H9 (cell line): ENCODE measurements around the gene NACC1. TPM values are rescaled to one million over a fixed set of nuclear protein-coding genes. Genes with fewer than 3 reads are reported as not detected.

Experiments
- DNase-seq: peaks from one replicate; pipeline ENCODE4 v3.0.0-alpha.2; 2017
- H2AFZ ChIP-seq: one replicate; pipeline ENCODE4 v1.6.1; 2013; ENCODE audit warnings: mild to moderate bottlenecking, low read length, control low read depth, moderate library complexity
- H2AK5ac ChIP-seq: 2 replicates; pipeline ENCODE4 v1.6.1; 2013; ENCODE audit warnings: low read length, control low read depth, mixed read lengths; ENCODE audit not compliant: insufficient read length
- H2BK120ac ChIP-seq: one replicate; pipeline ENCODE4 v1.6.1; 2013; ENCODE audit warnings: low read depth, mild to moderate bottlenecking, low read length, control low read depth, inconsistent platforms; ENCODE audit not compliant: poor library complexity, severe bottlenecking
- H2BK12ac ChIP-seq: 2 replicates; pipeline ENCODE4 v1.6.1; 2013; ENCODE audit warnings: low read length, control low read depth, mixed read lengths, low read depth; ENCODE audit not compliant: insufficient read length
- H2BK15ac ChIP-seq: 2 replicates; pipeline ENCODE4 v1.6.1; 2013; ENCODE audit warnings: low read depth, low read length, control low read depth
- H2BK20ac ChIP-seq: one replicate; pipeline ENCODE4 v1.6.1; 2013; ENCODE audit warnings: low read depth, mild to moderate bottlenecking, low read length, control low read depth, inconsistent platforms; ENCODE audit not compliant: poor library complexity, severe bottlenecking
- H2BK5ac ChIP-seq: 2 replicates; pipeline ENCODE4 v1.6.1; 2013; ENCODE audit warnings: low read length, control low read depth, mixed read lengths; ENCODE audit not compliant: insufficient read length
- H3K14ac ChIP-seq: 2 replicates; pipeline ENCODE4 v1.6.1; 2013; ENCODE audit warnings: low read length, control low read depth; ENCODE audit not compliant: insufficient read depth
- H3K18ac ChIP-seq: 2 replicates; pipeline ENCODE4 v1.6.1; 2013; ENCODE audit warnings: low read depth, mild to moderate bottlenecking, mixed read lengths, low read length, control low read depth; ENCODE audit not compliant: insufficient read length
- H3K23ac ChIP-seq: 2 replicates; pipeline ENCODE4 v1.6.1; 2013; ENCODE audit warnings: low read length, control low read depth, mixed read lengths, low read depth; ENCODE audit not compliant: insufficient read length
- H3K23me2 ChIP-seq: 2 replicates; pipeline ENCODE4 v1.6.1; 2013; ENCODE audit warnings: low read depth, mild to moderate bottlenecking, mixed read lengths, low read length, control low read depth; ENCODE audit not compliant: insufficient read length, poor library complexity, severe bottlenecking
- H3K27ac ChIP-seq: 2 replicates; pipeline ENCODE4 v1.5.1; 2013; ENCODE audit warnings: low read length, control low read depth, mixed read lengths, low read depth; ENCODE audit not compliant: insufficient read length
- H3K27me3 ChIP-seq: 2 replicates; pipeline ENCODE4 v1.6.1; 2013; ENCODE audit warnings: low read length, control low read depth, inconsistent platforms; ENCODE audit not compliant: insufficient read depth
- H3K4ac ChIP-seq: 2 replicates; pipeline ENCODE4 v1.6.1; 2013; ENCODE audit warnings: low read depth, mild to moderate bottlenecking, control low read depth, inconsistent platforms, low read length, moderate library complexity
- H3K4me1 ChIP-seq: 2 replicates; pipeline ENCODE4 v1.6.1; 2013; ENCODE audit warnings: low read length, control low read depth, inconsistent platforms; ENCODE audit not compliant: insufficient read depth
- H3K4me2 ChIP-seq: 2 replicates; pipeline ENCODE4 v1.6.1; 2013; ENCODE audit warnings: low read length, control low read depth, mixed read lengths; ENCODE audit not compliant: insufficient read length, insufficient read depth
- H3K56ac ChIP-seq: 2 replicates; pipeline ENCODE4 v1.6.1; 2013; ENCODE audit warnings: low read depth, mild to moderate bottlenecking, mixed read lengths, low read length, control low read depth; ENCODE audit not compliant: insufficient read length
- H3K79me1 ChIP-seq: 2 replicates; pipeline ENCODE4 v1.6.1; 2013; ENCODE audit warnings: low read depth, mild to moderate bottlenecking, moderate library complexity, low read length, control low read depth, inconsistent platforms; ENCODE audit not compliant: insufficient read depth, poor library complexity, severe bottlenecking
- H3K79me2 ChIP-seq: 2 replicates; pipeline ENCODE4 v1.6.1; 2013; ENCODE audit warnings: low read length, control low read depth, inconsistent platforms; ENCODE audit not compliant: insufficient read depth
- H3K9ac ChIP-seq: 2 replicates; pipeline ENCODE4 v1.6.1; 2013; ENCODE audit warnings: low read length, control low read depth, mixed read lengths; ENCODE audit not compliant: insufficient read length; ENCODE audit errors: extremely low read depth
- H3K9me3 ChIP-seq: one replicate; pipeline ENCODE4 v1.6.1; 2013; ENCODE audit warnings: low read depth, low read length, inconsistent platforms; ENCODE audit not compliant: control insufficient read depth
- H3T11ph ChIP-seq: one replicate; pipeline ENCODE4 v1.6.1; 2013; ENCODE audit warnings: mild to moderate bottlenecking, low read length, control low read depth, inconsistent platforms
- H4K20me1 ChIP-seq: one replicate; pipeline ENCODE4 v1.6.1; 2013; ENCODE audit not compliant: control insufficient read depth, insufficient read length, insufficient read depth
- H4K5ac ChIP-seq: 2 replicates; pipeline ENCODE4 v1.6.1; 2013; ENCODE audit warnings: low read depth, mild to moderate bottlenecking, mixed read lengths, low read length, control low read depth; ENCODE audit not compliant: insufficient read length
- H4K8ac ChIP-seq: replicated peaks from 2 replicates; pipeline ENCODE4 v1.6.1; 2013; ENCODE audit warnings: low read length, control low read depth, mixed read lengths, low read depth; ENCODE audit not compliant: insufficient read length
- H4K91ac ChIP-seq: 2 replicates; pipeline ENCODE4 v1.6.1; 2013; ENCODE audit warnings: low read depth, mild to moderate bottlenecking, moderate library complexity, mixed read lengths, low read length, control low read depth; ENCODE audit not compliant: insufficient read length
- H3K27ac Mint-ChIP-seq, 3 experiments: 2 replicates in 2 of 3; 3 replicates in 1 of 3; pipeline ENCODE4 v1.8.0; 2020 to 2021; ENCODE audit warnings: mixed read lengths in 3 of 3, mild to moderate bottlenecking in 1 of 3, moderate library complexity in 1 of 3
- H3K27me3 Mint-ChIP-seq: 2 replicates; pipeline ENCODE4 v1.8.0; 2021; ENCODE audit warnings: low read depth, mild to moderate bottlenecking, moderate library complexity, mixed read lengths
- H3K36me3 Mint-ChIP-seq, 3 experiments: 2 replicates in 2 of 3; 3 replicates in 1 of 3; pipeline ENCODE4 v1.8.0; 2020 to 2021; ENCODE audit warnings: low read depth in 3 of 3, mixed read lengths in 3 of 3; ENCODE audit not compliant: insufficient read depth in 1 of 3
- H3K4me1 Mint-ChIP-seq, 2 experiments: 2 replicates each; pipeline ENCODE4 v1.8.0; 2020; ENCODE audit warnings: mixed read lengths in 2 of 2
- H3K4me3 Mint-ChIP-seq, 2 experiments: 2 replicates in 1 of 2; 3 replicates in 1 of 2; pipeline ENCODE4 v1.8.0; 2020 to 2021; ENCODE audit warnings: mild to moderate bottlenecking in 2 of 2, mixed read lengths in 2 of 2, moderate library complexity in 1 of 2
- H3K9me3 Mint-ChIP-seq, 2 experiments: 2 replicates in 1 of 2; 3 replicates in 1 of 2; pipeline ENCODE4 v1.8.0; 2020; ENCODE audit warnings: mild to moderate bottlenecking in 2 of 2, mixed read lengths in 2 of 2, moderate library complexity in 1 of 2
- WGBS: extraction: QIAGEN DNeasy Blood & Tissue Kit; methylation state at CpG from one replicate; pipeline ENCODE4 v1.1.7; 2013; ENCODE audit warnings: missing lambda C conversion rate, low lambda C conversion rate, mixed read lengths; ENCODE audit not compliant: insufficient read length; ENCODE audit errors: extremely low coverage; 5-methylcytosine and 5-hydroxymethylcytosine counted together
- total RNA-seq: library from RNA; stranded (reverse); gene quantifications from 2 replicates; pipeline ENCODE4 v1.2.1, GENCODE V29; 2021
- TF ChIP-seq, protein P1 (sequence below): fragments of 200-600 bp; sonication (generic); conservative IDR thresholded peaks from 3 replicates; pipeline ENCODE4 v1.8.0; 2021; ENCODE audit warnings: antibody characterized with exemption, mild to moderate bottlenecking

Gene NACC1
- total RNA-seq, 1 experiment from 2014 or later: 198 TPM

DNA sequence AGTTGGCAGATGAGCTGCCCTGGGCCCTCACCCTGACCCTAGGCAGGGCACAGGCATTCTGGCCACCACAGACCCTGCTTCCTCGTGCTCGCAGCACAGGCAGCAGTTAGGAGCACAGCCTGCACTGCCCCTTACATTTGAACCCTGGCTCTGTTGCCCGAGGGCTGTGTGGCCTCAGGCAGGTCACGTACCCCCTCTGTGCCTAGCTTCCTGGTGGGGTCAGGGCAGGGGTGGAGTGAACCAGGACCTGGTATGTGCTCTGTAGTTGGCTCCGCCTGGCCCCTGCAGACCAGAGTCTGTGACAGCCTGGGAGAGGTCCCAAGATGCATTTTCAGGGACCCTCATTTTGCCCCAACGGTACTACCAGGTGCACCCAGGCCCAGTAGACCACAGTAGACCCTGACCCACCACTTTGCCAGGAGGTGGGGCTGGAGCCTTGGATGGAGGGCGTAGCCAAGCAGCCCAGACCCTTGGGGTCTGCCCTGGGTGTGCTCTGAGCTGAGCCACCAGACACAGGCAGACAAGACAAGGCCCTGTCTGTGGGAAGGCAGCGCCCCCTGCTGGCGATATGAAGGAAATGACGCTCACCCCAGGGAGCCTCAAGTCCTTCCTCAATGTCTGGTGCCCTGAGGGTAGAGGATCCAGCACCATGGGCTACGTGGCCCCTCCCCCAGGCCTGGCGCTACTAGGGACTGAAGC, 24.5 kb upstream of the NACC1 start:
- H2AFZ ChIP-seq: no peak overlapping the region
- H3K23me2 ChIP-seq: peaks cover 9% of the 10 kb centered on the region
- Mint-ChIP-seq H3K27ac (no peak overlapping the region), H3K36me3 (no peaks in the 10 kb centered on the region), H3K27me3 (peaks cover 74% of the 10 kb centered on the region), H3K4me1 (peaks cover 31 to 49% of the 10 kb centered on the region in 2 experiments), H3K9me3 (peaks cover 0 to 3% of the 10 kb centered on the region in 2 experiments; a peak in 1 of 5 replicates), H3K4me3 (no peak overlapping the region)
- no peak overlapping the region for H3K14ac ChIP-seq
- H4K91ac ChIP-seq: no peak overlapping the region
- no peak overlapping the region for H2AK5ac ChIP-seq
- H3K18ac ChIP-seq: no peak overlapping the region
- no peak overlapping the region for H4K8ac ChIP-seq
- no peak overlapping the region for H4K5ac ChIP-seq
- H2BK12ac ChIP-seq: no peak overlapping the region
- H2BK15ac ChIP-seq: no peak overlapping the region
- no peak overlapping the region for H3K23ac ChIP-seq
- no CpG with 5 or more reads among the region's 12 CpGs for WGBS
- H3T11ph ChIP-seq: no peak overlapping the region
- no peaks in the 10 kb centered on the region for H4K20me1 ChIP-seq
- no peaks in the 10 kb centered on the region for H3K79me2 ChIP-seq
- DNase-seq: peak; percentile 90
- TF ChIP-seq, protein P1, sequence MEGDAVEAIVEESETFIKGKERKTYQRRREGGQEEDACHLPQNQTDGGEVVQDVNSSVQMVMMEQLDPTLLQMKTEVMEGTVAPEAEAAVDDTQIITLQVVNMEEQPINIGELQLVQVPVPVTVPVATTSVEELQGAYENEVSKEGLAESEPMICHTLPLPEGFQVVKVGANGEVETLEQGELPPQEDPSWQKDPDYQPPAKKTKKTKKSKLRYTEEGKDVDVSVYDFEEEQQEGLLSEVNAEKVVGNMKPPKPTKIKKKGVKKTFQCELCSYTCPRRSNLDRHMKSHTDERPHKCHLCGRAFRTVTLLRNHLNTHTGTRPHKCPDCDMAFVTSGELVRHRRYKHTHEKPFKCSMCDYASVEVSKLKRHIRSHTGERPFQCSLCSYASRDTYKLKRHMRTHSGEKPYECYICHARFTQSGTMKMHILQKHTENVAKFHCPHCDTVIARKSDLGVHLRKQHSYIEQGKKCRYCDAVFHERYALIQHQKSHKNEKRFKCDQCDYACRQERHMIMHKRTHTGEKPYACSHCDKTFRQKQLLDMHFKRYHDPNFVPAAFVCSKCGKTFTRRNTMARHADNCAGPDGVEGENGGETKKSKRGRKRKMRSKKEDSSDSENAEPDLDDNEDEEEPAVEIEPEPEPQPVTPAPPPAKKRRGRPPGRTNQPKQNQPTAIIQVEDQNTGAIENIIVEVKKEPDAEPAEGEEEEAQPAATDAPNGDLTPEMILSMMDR: peak; percentile 98
- no peaks in the 10 kb centered on the region for H3K9me3 ChIP-seq
- H3K27ac ChIP-seq: no peak overlapping the region
- H3K4me2 ChIP-seq: no peak overlapping the region
- peaks cover 20% of the 10 kb centered on the region; the same call in 1 of the 2 replicates for H3K27me3 ChIP-seq
- H2BK5ac ChIP-seq: no peak overlapping the region
- 0 out of 2 replicates have a peak, but pooled peaks cover 2% of the 10 kb centered on the region for H3K4me1 ChIP-seq
- H3K9ac ChIP-seq: no peak overlapping the region
- no peak overlapping the region for H3K56ac ChIP-seq
- no peak overlapping the region for H2BK120ac ChIP-seq
- no peaks in the 10 kb centered on the region for H3K79me1 ChIP-seq
- H2BK20ac ChIP-seq: no peak overlapping the region
- no peak overlapping the region for H3K4ac ChIP-seq
